Measurements from ENCODE around the gene NFX1.
"Not testable (repeated sequence)": the region's sequence is repeated elsewhere in the genome, so short reads cannot be mapped to it uniquely, and the experiment has no call there.

NFX1 gene

GRCh38 chr9:33355933-33356332 is 65.6 kb downstream of the NFX1 start:
- DNase-seq (ENCODE audit: low read depth, low spot score) = no peak

- not testable (repeated sequence) for DNase-seq (ENCODE audit: low read depth, low spot score)
Measured at GRCh38 chr9:33358641-33359040, 68.3 kb downstream of the NFX1 start.

GRCh38 chr9:33364127-33364526 is 73.8 kb downstream of the NFX1 start:
- no peak for DNase-seq (ENCODE audit: low read depth, low spot score)

- DNase-seq (ENCODE audit: low read depth, low spot score) = not testable (repeated sequence)
Measured at GRCh38 chr9:33364814-33365213, 74.5 kb downstream of the NFX1 start.

GRCh38 chr9:33366979-33367480 is 76.7 kb downstream of the NFX1 start:
- no peak for DNase-seq (ENCODE audit: low read depth, low spot score)

GRCh38 chr9:33372900-33373299 is 82.6 kb downstream of the NFX1 start:
- DNase-seq (ENCODE audit: low read depth, low spot score) = no peak

GRCh38 chr9:33374190-33374589 is 83.9 kb downstream of the NFX1 start:
- DNase-seq (ENCODE audit: low read depth, low spot score) = no peak

GRCh38 chr9:33374634-33375237 is 84.4 kb downstream of the NFX1 start:
- peak; percentile 62 for DNase-seq (ENCODE audit: low read depth, low spot score)

- no peak for DNase-seq (ENCODE audit: low read depth, low spot score)
Measured at GRCh38 chr9:33375238-33375840, 85.0 kb downstream of the NFX1 start.

GRCh38 chr9:33375841-33376321 is 85.6 kb downstream of the NFX1 start:
- no peak for DNase-seq (ENCODE audit: low read depth, low spot score)

GRCh38 chr9:33377089-33377715 is 86.9 kb downstream of the NFX1 start:
- no peak for DNase-seq (ENCODE audit: low read depth, low spot score)

GRCh38 chr9:33378121-33378795 is 87.9 kb downstream of the NFX1 start:
- no peak for DNase-seq (ENCODE audit: low read depth, low spot score)

- no peak for DNase-seq (ENCODE audit: low read depth, low spot score)
Measured at GRCh38 chr9:33379666-33380389, 89.5 kb downstream of the NFX1 start.

- no peak for DNase-seq (ENCODE audit: low read depth, low spot score)
Measured at GRCh38 chr9:33380390-33381094, 90.2 kb downstream of the NFX1 start.

GRCh38 chr9:33381231-33381791 is 91.0 kb downstream of the NFX1 start:
- peak; percentile 36 for DNase-seq (ENCODE audit: low read depth, low spot score)

- DNase-seq (ENCODE audit: low read depth, low spot score) = not testable (repeated sequence)
Measured at GRCh38 chr9:33382397-33382796, 92.1 kb downstream of the NFX1 start.

- not testable (repeated sequence) for DNase-seq (ENCODE audit: low read depth, low spot score)
Measured at GRCh38 chr9:33383396-33383795, 93.1 kb downstream of the NFX1 start.

- DNase-seq (ENCODE audit: low read depth, low spot score) = not testable (repeated sequence)
Measured at GRCh38 chr9:33385536-33385935, 95.2 kb downstream of the NFX1 start.

- not testable (repeated sequence) for DNase-seq (ENCODE audit: low read depth, low spot score)
Measured at GRCh38 chr9:33385979-33386640, 95.8 kb downstream of the NFX1 start.

GRCh38 chr9:33386641-33386996 is 96.3 kb downstream of the NFX1 start:
- DNase-seq (ENCODE audit: low read depth, low spot score) = not testable (repeated sequence)

Measured in smooth muscle cell of the brain vasculature (primary cell).